Gastroesophageal sphincter (tissue), 4 donors: ENCODE results near the gene BAIAP3. TPM values are rescaled to one million over a fixed set of nuclear protein-coding genes. Genes with fewer than 3 reads are reported as not detected.

Experiments used
- ATAC-seq: fragments of 150-250 bp; one replicate; pipeline ENCODE4 v1.9.1; 2016; ENCODE audit warnings: mild to moderate bottlenecking, moderate library complexity
- H3K27ac ChIP-seq, 4 donors: fragments of 200-600 bp; sonication (generic) in 3 of 4; 1 replicate in 3 of 4; 2 replicates in 1 of 4; pipeline ENCODE4 v1.5.1; 2016 to 2019
- H3K27me3 ChIP-seq: fragments of 200-600 bp; sonication (generic); one replicate; pipeline ENCODE4 v1.5.1; 2019
- H3K36me3 ChIP-seq, 2 donors: fragments of 200-600 bp; sonication (generic); one replicate each; pipeline ENCODE4 v1.5.1; 2019; ENCODE audit warnings: control low read depth in 1 of 2
- H3K4me1 ChIP-seq, 3 donors: fragments of 200-600 bp; sonication (generic); 1 replicate in 2 of 3; 2 replicates in 1 of 3; pipeline ENCODE4 v1.5.1; 2016 to 2019; ENCODE audit warnings: control low read depth in 2 of 3
- H3K4me3 ChIP-seq, 2 donors: fragments of 200-600 bp; sonication (generic); one replicate each; pipeline ENCODE4 v1.5.1; 2019; ENCODE audit warnings: mild to moderate bottlenecking in 1 of 2, moderate library complexity in 1 of 2
- H3K9me3 ChIP-seq, 3 donors: fragments of 200-600 bp; sonication (generic); one replicate each; pipeline ENCODE4 v1.5.1; 2017 to 2019; ENCODE audit warnings: control low read depth in 2 of 3
- CTCF ChIP-seq, 4 experiments: fragments of 200-600 bp in 2 of 4; fragments of 450-650 bp in 2 of 4; sonication (generic) in 1 of 4; IDR thresholded peaks; one replicate each; pipeline ENCODE4 v1.5.1; 2017 to 2019; ENCODE audit warnings: antibody characterized with exemption in 4 of 4, mild to moderate bottlenecking in 2 of 4, moderate library complexity in 2 of 4
- EP300 ChIP-seq: sonication (generic); formaldehyde crosslinking; IDR thresholded peaks from one replicate; pipeline ENCODE4 v1.6.1; 2017; ENCODE audit warnings: antibody characterized with exemption, mild to moderate bottlenecking
- POLR2A ChIP-seq, 2 donors: fragments of 450-650 bp; IDR thresholded peaks; one replicate each; pipeline ENCODE4 v1.6.1; 2017; ENCODE audit warnings: antibody characterized with exemption in 2 of 2, mild to moderate bottlenecking in 2 of 2, moderate library complexity in 1 of 2
- POLR2AphosphoS5 ChIP-seq: sonication (generic); formaldehyde crosslinking; IDR thresholded peaks from one replicate; pipeline ENCODE4 v1.6.1; 2017; ENCODE audit warnings: antibody characterized with exemption
- WGBS, 2 donors: methylation state at CpG; one replicate each; pipeline ENCODE4 v1.1.5; 2018; ENCODE audit warnings: low coverage in 1 of 2; 5-methylcytosine and 5-hydroxymethylcytosine counted together
- total RNA-seq, 4 donors: library from RNA; depleted of rRNA; stranded (reverse); fragments of >200 nt; gene quantifications; one replicate each; pipeline ENCODE4 v1.1.0, GENCODE V29; 2016

Gene BAIAP3
- total RNA-seq, 4 donors from 2014 or later: 1.1 to 14.2 (median 3.0) TPM

GRCh38 chr16:1348441-1348840 lies 15.0 kb downstream of the BAIAP3 start:
- Histone ChIP-seq H3K9me3 (no peaks in the 10 kb centered on the region), H3K36me3 (peaks cover 0 to 34% of the 10 kb centered on the region in 2 donors), H3K4me1 (peaks cover 0 to 39% (median 17%) of the 10 kb centered on the region in 3 donors), H3K27ac (no peak overlapping the region), H3K27me3 (peaks cover under 1% of the 10 kb centered on the region), H3K4me3 (no peak overlapping the region)
- ATAC-seq: no peak
- no CpG with 5 or more reads among the region's 15 CpGs for WGBS, 2 donors
- no peak for TF ChIP-seq POLR2A (IDR thresholded peaks at IDR 0.05)
- no peak for TF ChIP-seq POLR2AphosphoS5
- TF ChIP-seq CTCF (IDR thresholded peaks at IDR 0.05): no peak
- TF ChIP-seq EP300: no peak

GRCh38 chr16:1348926-1349325 lies 15.5 kb downstream of the BAIAP3 start:
- no peak for TF ChIP-seq CTCF (IDR thresholded peaks at IDR 0.05)
- H3K4me3 ChIP-seq: no peak overlapping the region
- peaks cover 0 to 39% (median 22%) of the 10 kb centered on the region in 3 donors for H3K4me1 ChIP-seq
- no peak overlapping the region for H3K27ac ChIP-seq
- no peak for ATAC-seq
- 47% methylated on average over 2 of the region's 14 CpGs; no CpG with 5 or more reads in 1 of the 2 donors for WGBS, 2 donors
- no peaks in the 10 kb centered on the region for H3K27me3 ChIP-seq
- peaks cover 0 to 34% of the 10 kb centered on the region in 2 donors for H3K36me3 ChIP-seq
- H3K9me3 ChIP-seq: no peaks in the 10 kb centered on the region

GRCh38 chr16:1349351-1349750 lies 15.9 kb downstream of the BAIAP3 start:
- TF ChIP-seq POLR2AphosphoS5: no peak
- TF ChIP-seq POLR2A (IDR thresholded peaks at IDR 0.05): no peak
- TF ChIP-seq CTCF (IDR thresholded peaks at IDR 0.05): no peak
- no peak for TF ChIP-seq EP300
- peaks cover 0 to 34% of the 10 kb centered on the region in 2 donors for H3K36me3 ChIP-seq
- ATAC-seq: no peak

GRCh38 chr16:1349951-1350350 lies 16.5 kb downstream of the BAIAP3 start:
- no peak overlapping the region for H3K4me3 ChIP-seq
- H3K36me3 ChIP-seq: peaks cover 0 to 34% of the 10 kb centered on the region in 2 donors
- no peak for ATAC-seq
- H3K4me1 ChIP-seq: peaks cover 0 to 47% (median 23%) of the 10 kb centered on the region in 3 donors
- no peaks in the 10 kb centered on the region for H3K9me3 ChIP-seq
- TF ChIP-seq CTCF (IDR thresholded peaks at IDR 0.05) (no peak), POLR2AphosphoS5 (no peak), EP300 (no peak), POLR2A (IDR thresholded peaks at IDR 0.05) (no peak)
- no peaks in the 10 kb centered on the region for H3K27me3 ChIP-seq
- H3K27ac ChIP-seq: no peak overlapping the region
- 90 to 100% methylated on average over 1 to 2 of the region's 17 CpGs for WGBS, 2 donors

More at GRCh38 chr16:1349351-1349750, 15.9 kb downstream of the BAIAP3 start:
- no peak overlapping the region for H3K27ac ChIP-seq
- WGBS, 2 donors: 77 to 79% methylated on average over 4 to 5 of the region's 16 CpGs
- peaks cover 0 to 41% (median 23%) of the 10 kb centered on the region in 3 donors for H3K4me1 ChIP-seq
- H3K4me3 ChIP-seq: no peak overlapping the region
- no peaks in the 10 kb centered on the region for H3K9me3 ChIP-seq
- no peaks in the 10 kb centered on the region for H3K27me3 ChIP-seq

- no CpG with 5 or more reads among the region's 19 CpGs for WGBS, 2 donors
Observed at GRCh38 chr16:1350691-1351090, 17.2 kb downstream of the BAIAP3 start.

More at GRCh38 chr16:1350691-1351090, 17.2 kb downstream of the BAIAP3 start:
- H3K27me3 ChIP-seq: no peaks in the 10 kb centered on the region
- peak overlapping the region; percentile 80 to 84 for H3K4me3 ChIP-seq
- TF ChIP-seq POLR2AphosphoS5 (no peak), CTCF (IDR thresholded peaks at IDR 0.05) (no peak), EP300 (no peak), POLR2A (IDR thresholded peaks at IDR 0.05) (no peak)
- peak overlapping the region in 1 of 4 donors; percentile 85 for H3K27ac ChIP-seq
- no peaks in the 10 kb centered on the region for H3K9me3 ChIP-seq
- peaks cover 0 to 34% of the 10 kb centered on the region in 2 donors for H3K36me3 ChIP-seq
- no peak for ATAC-seq
- H3K4me1 ChIP-seq: peaks cover 0 to 55% (median 23%) of the 10 kb centered on the region in 3 donors
